Glutamatergic neuron (in vitro differentiated cells): ENCODE data around the gene OTUD5. TPM values are rescaled to one million over a fixed set of nuclear protein-coding genes. Genes with fewer than 3 reads are reported as not detected.
A peak's percentile ranks its signal among the peaks of the same experiment; 100 is the strongest.

Source experiments
- DNase-seq: peaks from one replicate; pipeline ENCODE4 v3.0.0; 2022
- H3K27ac Mint-ChIP-seq: one replicate; pipeline ENCODE4 v1.8.0; 2020; ENCODE audit warnings: mild to moderate bottlenecking, mixed read lengths, inconsistent platforms; ENCODE audit not compliant: unreplicated experiment
- H3K27me3 Mint-ChIP-seq: one replicate; pipeline ENCODE4 v1.8.0; 2020; ENCODE audit warnings: mild to moderate bottlenecking, moderate library complexity, mixed read lengths, inconsistent platforms; ENCODE audit not compliant: unreplicated experiment
- H3K36me3 Mint-ChIP-seq: one replicate; pipeline ENCODE4 v1.8.0; 2020; ENCODE audit warnings: mild to moderate bottlenecking, mixed read lengths, inconsistent platforms; ENCODE audit not compliant: unreplicated experiment
- H3K4me1 Mint-ChIP-seq: one replicate; pipeline ENCODE4 v1.8.0; 2020; ENCODE audit warnings: mild to moderate bottlenecking, low read depth, mixed read lengths, inconsistent platforms; ENCODE audit not compliant: unreplicated experiment
- H3K4me3 Mint-ChIP-seq: one replicate; pipeline ENCODE4 v1.8.0; 2020; ENCODE audit warnings: mild to moderate bottlenecking, mixed read lengths, inconsistent platforms; ENCODE audit not compliant: unreplicated experiment
- H3K9me3 Mint-ChIP-seq: one replicate; pipeline ENCODE4 v1.8.0; 2020; ENCODE audit warnings: mild to moderate bottlenecking, moderate library complexity, mixed read lengths, inconsistent platforms; ENCODE audit not compliant: unreplicated experiment
- total RNA-seq: library from RNA; stranded (reverse); fragmentation: NEBNext Ultra II Directional; extraction: Animal tissue kit (Norgen Biotek cat#: 25700); gene quantifications from one replicate; pipeline ENCODE4 v1.2.1, GENCODE V29; 2021; ENCODE audit not compliant: unreplicated experiment
- TF ChIP-seq, protein P1 (sequence below): fragments of 200-600 bp; sonication (generic); IDR thresholded peaks from one replicate; pipeline ENCODE4 v1.5.0; 2021; ENCODE audit not compliant: partially characterized antibody, unreplicated experiment

Gene OTUD5
- total RNA-seq, 1 donor from 2014 or later, result 68.3 TPM

DNA sequence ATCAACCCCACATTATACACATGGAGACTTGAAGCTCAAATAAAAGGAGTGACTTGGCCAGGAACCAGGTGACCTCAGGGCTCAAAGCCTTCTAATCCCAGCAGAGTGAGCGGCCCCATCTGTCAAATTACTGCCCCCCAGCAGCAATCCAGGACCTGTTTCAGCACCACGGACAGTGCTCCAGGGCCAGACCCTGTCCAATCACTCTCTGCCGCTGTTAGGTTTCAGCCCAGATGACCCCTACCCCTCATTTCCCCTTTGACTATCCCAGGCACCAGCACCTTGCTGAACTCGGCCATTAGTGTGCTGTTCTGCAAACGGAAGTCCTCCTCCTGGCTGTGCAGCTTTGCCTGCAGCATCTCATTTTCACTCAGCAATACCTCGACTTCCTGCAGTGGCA is 39.6 kb upstream of the OTUD5 start:
- no peak overlapping the region for H3K4me3 Mint-ChIP-seq
- no peak for DNase-seq
- TF ChIP-seq, protein P1, sequence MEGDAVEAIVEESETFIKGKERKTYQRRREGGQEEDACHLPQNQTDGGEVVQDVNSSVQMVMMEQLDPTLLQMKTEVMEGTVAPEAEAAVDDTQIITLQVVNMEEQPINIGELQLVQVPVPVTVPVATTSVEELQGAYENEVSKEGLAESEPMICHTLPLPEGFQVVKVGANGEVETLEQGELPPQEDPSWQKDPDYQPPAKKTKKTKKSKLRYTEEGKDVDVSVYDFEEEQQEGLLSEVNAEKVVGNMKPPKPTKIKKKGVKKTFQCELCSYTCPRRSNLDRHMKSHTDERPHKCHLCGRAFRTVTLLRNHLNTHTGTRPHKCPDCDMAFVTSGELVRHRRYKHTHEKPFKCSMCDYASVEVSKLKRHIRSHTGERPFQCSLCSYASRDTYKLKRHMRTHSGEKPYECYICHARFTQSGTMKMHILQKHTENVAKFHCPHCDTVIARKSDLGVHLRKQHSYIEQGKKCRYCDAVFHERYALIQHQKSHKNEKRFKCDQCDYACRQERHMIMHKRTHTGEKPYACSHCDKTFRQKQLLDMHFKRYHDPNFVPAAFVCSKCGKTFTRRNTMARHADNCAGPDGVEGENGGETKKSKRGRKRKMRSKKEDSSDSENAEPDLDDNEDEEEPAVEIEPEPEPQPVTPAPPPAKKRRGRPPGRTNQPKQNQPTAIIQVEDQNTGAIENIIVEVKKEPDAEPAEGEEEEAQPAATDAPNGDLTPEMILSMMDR, result no peak
- no peaks in the 10 kb centered on the region for H3K36me3 Mint-ChIP-seq
- peaks cover 5% of the 10 kb centered on the region for H3K4me1 Mint-ChIP-seq
- no peak overlapping the region for H3K27ac Mint-ChIP-seq
- H3K9me3 Mint-ChIP-seq, result peaks cover 3% of the 10 kb centered on the region
- peaks cover 1% of the 10 kb centered on the region for H3K27me3 Mint-ChIP-seq

DNA sequence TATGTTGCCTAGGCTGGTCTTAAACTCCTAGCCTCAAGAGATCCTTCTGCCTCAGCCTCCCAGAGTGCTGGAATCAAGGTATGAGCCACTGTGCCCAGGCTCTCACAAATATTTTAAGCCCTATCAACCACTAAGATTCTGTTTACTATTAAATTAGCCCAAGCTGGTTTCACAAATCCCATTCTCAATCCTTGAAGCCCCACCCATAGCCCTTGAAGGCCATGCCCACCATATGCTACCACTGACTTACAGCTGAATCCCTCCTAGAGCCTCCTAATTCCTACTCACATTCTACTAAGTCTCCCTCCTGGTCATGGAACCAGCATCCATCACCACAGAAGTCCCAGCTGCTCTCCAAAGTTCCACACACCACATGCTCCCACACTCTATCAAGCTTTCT is 34.9 kb upstream of the OTUD5 start:
- Mint-ChIP-seq H3K27me3 (no peaks in the 10 kb centered on the region), H3K27ac (peak overlapping the region; percentile 80), H3K36me3 (no peaks in the 10 kb centered on the region), H3K4me1 (no peaks in the 10 kb centered on the region), H3K9me3 (peaks cover 1% of the 10 kb centered on the region), H3K4me3 (no peak overlapping the region)
- TF ChIP-seq, protein P1, result no peak
- DNase-seq, result no peak

DNA sequence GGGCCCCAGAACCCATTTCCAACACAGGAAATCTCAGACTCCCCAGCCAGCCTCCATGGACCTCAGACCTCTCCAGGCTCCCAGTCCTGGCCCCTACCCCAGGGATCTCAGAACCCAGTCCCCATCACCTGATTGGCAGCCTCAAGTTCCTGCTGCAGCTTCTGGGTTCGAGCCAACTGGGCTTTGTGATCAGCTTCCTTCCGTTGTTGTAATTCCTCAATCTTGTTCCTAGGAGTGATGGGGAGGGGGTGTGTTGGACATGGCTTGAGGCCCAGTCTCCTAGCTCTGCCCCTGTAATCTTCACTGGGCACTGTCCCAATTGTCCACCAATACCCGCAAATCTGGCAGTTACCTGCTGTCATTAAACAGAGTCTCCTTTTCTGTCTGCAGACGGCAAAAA is 32.1 kb upstream of the OTUD5 start:
- Mint-ChIP-seq H3K36me3 (no peaks in the 10 kb centered on the region), H3K4me3 (no peak overlapping the region), H3K27ac (no peak overlapping the region), H3K27me3 (no peaks in the 10 kb centered on the region), H3K4me1 (no peaks in the 10 kb centered on the region), H3K9me3 (peaks cover 1% of the 10 kb centered on the region)
- no peak for DNase-seq
- TF ChIP-seq, protein P1, result no peak

DNA sequence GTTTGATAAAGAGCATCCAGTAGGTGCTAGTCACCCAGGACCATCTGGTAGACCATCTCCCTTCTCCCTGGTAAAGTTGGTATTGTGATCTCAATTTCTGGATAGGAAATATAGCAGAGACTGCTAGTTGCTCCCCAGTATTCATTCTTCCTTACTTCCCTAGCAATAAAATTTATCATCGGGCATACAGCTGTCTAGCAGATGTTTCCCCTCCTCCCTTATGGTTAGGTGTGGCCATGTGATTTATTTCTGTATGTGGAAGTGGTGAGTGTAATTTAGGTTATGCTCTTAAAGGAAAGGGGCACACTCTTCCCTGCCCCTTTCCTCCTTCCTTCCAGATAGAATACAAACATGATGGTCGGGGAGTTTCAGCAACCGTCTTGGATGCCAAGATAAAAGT is 26.5 kb upstream of the OTUD5 start:
- Mint-ChIP-seq H3K27ac (no peak overlapping the region), H3K36me3 (no peaks in the 10 kb centered on the region), H3K27me3 (no peaks in the 10 kb centered on the region), H3K4me3 (no peak overlapping the region), H3K4me1 (peaks cover under 1% of the 10 kb centered on the region), H3K9me3 (peaks cover under 1% of the 10 kb centered on the region)
- TF ChIP-seq, protein P1, result no peak
- no peak for DNase-seq

DNA sequence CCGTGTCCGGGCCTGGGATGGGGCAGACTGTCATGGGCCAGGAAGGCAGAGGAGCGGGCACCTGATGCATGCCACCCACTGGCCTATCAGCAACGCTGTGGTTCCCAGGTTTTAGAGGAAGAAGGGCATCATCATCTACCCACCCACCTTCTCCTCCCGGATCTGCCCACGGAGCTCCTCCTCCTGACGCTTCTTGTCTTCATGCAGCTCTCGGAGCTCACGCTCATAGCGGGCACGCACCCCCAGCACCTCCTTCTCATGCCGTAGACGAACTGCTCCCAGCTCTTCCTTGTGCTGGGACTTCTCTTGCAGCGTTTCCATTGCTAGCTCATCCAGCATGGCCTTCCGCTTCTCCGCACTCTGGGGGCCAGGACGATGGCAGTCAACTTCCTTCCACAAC is 25.7 kb upstream of the OTUD5 start:
- Mint-ChIP-seq H3K27me3 (peaks cover 3% of the 10 kb centered on the region), H3K4me1 (peaks cover 2% of the 10 kb centered on the region), H3K27ac (no peak overlapping the region), H3K9me3 (peaks cover 1% of the 10 kb centered on the region), H3K36me3 (no peaks in the 10 kb centered on the region), H3K4me3 (no peak overlapping the region)
- no peak for DNase-seq
- TF ChIP-seq, protein P1, result no peak
